Sigmoid colon (tissue), 4 donors: Measurements from ENCODE around the gene RAB3A.

Source experiments
- EP300 ChIP-seq, 4 donors: sonication (generic); formaldehyde crosslinking; IDR thresholded peaks; one replicate each; pipeline ENCODE4 v1.6.1; 2017; ENCODE audit warnings: antibody characterized with exemption in 4 of 4
- POLR2A ChIP-seq, 2 donors: fragments of 450-650 bp; IDR thresholded peaks; one replicate each; pipeline ENCODE4 v1.6.1; 2016; ENCODE audit warnings: antibody characterized with exemption in 2 of 2, mild to moderate bottlenecking in 2 of 2, moderate library complexity in 2 of 2
- TF ChIP-seq, protein P1 (sequence below), 4 experiments: fragments of 450-650 bp in 3 of 4; fragments of 200-600 bp in 1 of 4; IDR thresholded peaks; one replicate each; pipeline ENCODE4 v1.5.1; 2016 to 2019; ENCODE audit warnings: antibody characterized with exemption in 4 of 4, mild to moderate bottlenecking in 3 of 4, moderate library complexity in 2 of 4

DNA sequence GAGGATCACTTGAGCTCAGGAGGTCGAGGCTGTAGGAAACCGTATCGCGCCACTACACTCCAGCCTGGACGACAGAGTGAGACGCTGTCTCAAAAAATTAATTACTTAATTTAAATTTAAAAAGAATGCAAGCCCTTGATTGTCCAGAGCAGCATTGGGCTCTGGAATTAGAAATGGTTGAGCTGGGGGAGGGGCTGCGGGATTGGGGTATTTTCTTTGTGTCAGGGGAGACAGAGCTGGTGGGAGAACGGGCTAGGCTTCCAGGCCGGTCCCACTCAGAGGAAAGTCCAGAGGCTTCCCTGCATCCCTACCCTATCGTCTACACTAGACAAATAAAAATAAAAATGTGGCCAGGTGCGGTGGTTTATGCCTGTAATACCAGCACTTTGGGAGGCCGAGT is 2.2 kb upstream of the RAB3A start:
- TF ChIP-seq EP300 (IDR thresholded peaks at IDR 0.05) (no peak), POLR2A (IDR thresholded peaks at IDR 0.05) (no peak)
- TF ChIP-seq, protein P1, sequence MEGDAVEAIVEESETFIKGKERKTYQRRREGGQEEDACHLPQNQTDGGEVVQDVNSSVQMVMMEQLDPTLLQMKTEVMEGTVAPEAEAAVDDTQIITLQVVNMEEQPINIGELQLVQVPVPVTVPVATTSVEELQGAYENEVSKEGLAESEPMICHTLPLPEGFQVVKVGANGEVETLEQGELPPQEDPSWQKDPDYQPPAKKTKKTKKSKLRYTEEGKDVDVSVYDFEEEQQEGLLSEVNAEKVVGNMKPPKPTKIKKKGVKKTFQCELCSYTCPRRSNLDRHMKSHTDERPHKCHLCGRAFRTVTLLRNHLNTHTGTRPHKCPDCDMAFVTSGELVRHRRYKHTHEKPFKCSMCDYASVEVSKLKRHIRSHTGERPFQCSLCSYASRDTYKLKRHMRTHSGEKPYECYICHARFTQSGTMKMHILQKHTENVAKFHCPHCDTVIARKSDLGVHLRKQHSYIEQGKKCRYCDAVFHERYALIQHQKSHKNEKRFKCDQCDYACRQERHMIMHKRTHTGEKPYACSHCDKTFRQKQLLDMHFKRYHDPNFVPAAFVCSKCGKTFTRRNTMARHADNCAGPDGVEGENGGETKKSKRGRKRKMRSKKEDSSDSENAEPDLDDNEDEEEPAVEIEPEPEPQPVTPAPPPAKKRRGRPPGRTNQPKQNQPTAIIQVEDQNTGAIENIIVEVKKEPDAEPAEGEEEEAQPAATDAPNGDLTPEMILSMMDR (IDR thresholded peaks at IDR 0.05): no peak
